Activated B cell treated with CpG ODN at 0.5 μM for 24 hours (primary cell): Measurements from ENCODE around the gene IL16. TPM values are rescaled to one million over a fixed set of nuclear protein-coding genes. Genes with fewer than 3 reads are reported as not detected.

Source experiments
- ATAC-seq: fragments of 200-7000 bp; cut with Tn5 transposase; one replicate; pipeline ENCODE4 v1.10.0; 2021; ENCODE audit warnings: low read depth, mild to moderate bottlenecking, moderate library complexity
- CTCF ChIA-PET: fragments of 350-600 bp; sonication (Branson Sonifier 250); formaldehyde crosslinking; loops from one replicate; lab custom pipeline; 2021; ENCODE audit warnings: antibody characterized with exemption; lab: Charles Lee
- POLR2A ChIA-PET: fragments of 350-600 bp; sonication (Branson Sonifier 250); formaldehyde crosslinking; loops from one replicate; lab custom pipeline; 2021; ENCODE audit warnings: antibody characterized with exemption; lab: Charles Lee
- DNase-seq: peaks from one replicate; pipeline ENCODE4 v3.0.0; 2022
- H3K27ac Mint-ChIP-seq: one replicate; pipeline ENCODE4 v1.8.0; 2020; ENCODE audit warnings: mixed read lengths
- H3K27me3 Mint-ChIP-seq: one replicate; pipeline ENCODE4 v1.8.0; 2021; ENCODE audit warnings: mixed read lengths
- H3K36me3 Mint-ChIP-seq: one replicate; pipeline ENCODE4 v1.8.0; 2021; ENCODE audit warnings: low read depth, mixed read lengths
- H3K4me1 Mint-ChIP-seq: one replicate; pipeline ENCODE4 v1.8.0; 2021; ENCODE audit warnings: mixed read lengths
- H3K4me3 Mint-ChIP-seq: one replicate; pipeline ENCODE4 v1.8.0; 2020; ENCODE audit warnings: mild to moderate bottlenecking, mixed read lengths
- H3K9me3 Mint-ChIP-seq: one replicate; pipeline ENCODE4 v1.8.0; 2020; ENCODE audit warnings: mixed read lengths
- CTCF ChIP-seq: fragments of 200-600 bp; IDR thresholded peaks from one replicate; pipeline ENCODE4 v1.8.0; 2022; ENCODE audit warnings: antibody characterized with exemption, mild to moderate bottlenecking
- intact Hi-C: fragments of 100-400 bp; cut with micrococcal nuclease; formaldehyde crosslinking; loops from one replicate; pipeline ENCODE4 v1.15.1; 2024
- total RNA-seq: library from RNA; stranded (reverse); gene quantifications from 2 replicates; pipeline ENCODE4 v1.2.3, GENCODE V29; 2022

IL16 gene
- total RNA-seq, 1 donor from 2014 or later = 206 TPM

GRCh38 chr15:81276967-81277366, 80.3 kb downstream of the IL16 start:
- DNase-seq (no peak), ATAC-seq (no peak)
- Mint-ChIP-seq H3K4me3 (no peak overlapping the region), H3K9me3 (peaks cover 7% of the 10 kb centered on the region), H3K27me3 (no peaks in the 10 kb centered on the region), H3K27ac (no peak overlapping the region), H3K36me3 (peaks cover 9% of the 10 kb centered on the region), H3K4me1 (peaks cover 19% of the 10 kb centered on the region)
- no peak for TF ChIP-seq CTCF
- intact Hi-C loops = no loop called here
- POLR2A ChIA-PET = interaction anchor here (0.8 to 5.2 kb wide), 4 partner anchors 10 to 20 kb away, joined by 4 to 55 read pairs (median 5); no protein-coding TSS in a partner anchor
- CTCF ChIA-PET = interaction anchor here (1.2 to 6.3 kb wide), 3 partner anchors 11 to 58 kb away, joined by 6 to 158 read pairs (median 82); no protein-coding TSS in a partner anchor

- Mint-ChIP-seq H3K27ac (no peak overlapping the region), H3K4me3 (no peak overlapping the region), H3K9me3 (peaks cover 7% of the 10 kb centered on the region), H3K4me1 (peaks cover 19% of the 10 kb centered on the region), H3K27me3 (no peaks in the 10 kb centered on the region), H3K36me3 (peaks cover 9% of the 10 kb centered on the region)
- TF ChIP-seq CTCF = no peak
- ChIA-PET CTCF (interaction anchor here (1.0 to 1.2 kb wide), 2 partner anchors 12 to 122 kb away, joined by 5 to 6 read pairs; no protein-coding TSS in a partner anchor), POLR2A (interaction anchor here (1.9 to 5.2 kb wide), 2 partner anchors 9 to 15 kb away, joined by 6 to 55 read pairs; no protein-coding TSS in a partner anchor)
- no peak for ATAC-seq
- DNase-seq = no peak
- intact Hi-C loops = no loop called here
These were observed 81.2 kb downstream of the IL16 start for GRCh38 chr15:81277851-81278250.

GRCh38 chr15:81278306-81279029, 81.8 kb downstream of the IL16 start:
- CTCF ChIA-PET = interaction anchor here (1.0 to 3.1 kb wide), 5 partner anchors 12 to 123 kb away, joined by 4 to 18 read pairs (median 6); no protein-coding TSS in a partner anchor
- no peak overlapping the region for H3K27ac Mint-ChIP-seq

GRCh38 chr15:81279621-81280485, 83.2 kb downstream of the IL16 start:
- H3K4me3 Mint-ChIP-seq = no peak overlapping the region
- no peak overlapping the region for H3K27ac Mint-ChIP-seq
- DNase-seq = no peak

More at GRCh38 chr15:81278306-81279029, 81.8 kb downstream of the IL16 start:
- intact Hi-C loops = no loop called here
- Mint-ChIP-seq H3K9me3 (peaks cover 7% of the 10 kb centered on the region), H3K4me3 (no peak overlapping the region), H3K27me3 (no peaks in the 10 kb centered on the region), H3K36me3 (peaks cover 9% of the 10 kb centered on the region), H3K4me1 (peaks cover 19% of the 10 kb centered on the region)
- POLR2A ChIA-PET = interaction anchor here (1.1 to 5.2 kb wide), 4 partner anchors 8 to 33 kb away, joined by 3 to 55 read pairs (median 4); no protein-coding TSS in a partner anchor
- no peak for TF ChIP-seq CTCF
- ATAC-seq = no peak
- DNase-seq = no peak

More at GRCh38 chr15:81279621-81280485, 83.2 kb downstream of the IL16 start:
- ChIA-PET CTCF (interaction anchor here (0.6 to 3.1 kb wide), 6 partner anchors 12 to 121 kb away, joined by 3 to 18 read pairs (median 6); no protein-coding TSS in a partner anchor), POLR2A (interaction anchor here (0.8 to 5.6 kb wide), 3 partner anchors 10 to 32 kb away, joined by 3 to 61 read pairs (median 3); no protein-coding TSS in a partner anchor)
- no peak for TF ChIP-seq CTCF
- intact Hi-C loops = no loop called here
- Mint-ChIP-seq H3K36me3 (peaks cover 12% of the 10 kb centered on the region), H3K4me1 (peaks cover 28% of the 10 kb centered on the region), H3K27me3 (no peaks in the 10 kb centered on the region), H3K9me3 (peaks cover 7% of the 10 kb centered on the region)
- ATAC-seq = no peak
